ENCODE data around the gene MTX1. TPM values are rescaled to one million over a fixed set of nuclear protein-coding genes. Genes with fewer than 3 reads are reported as not detected.

Gene MTX1
- total and polyA plus RNA-seq, 2 donors (not counting 1 experiment from before 2014, with no cell fraction given), result 42.2 to 46.6 TPM

GRCh38 chr1:155241069-155241679 is 32.7 kb downstream of the MTX1 start:
- Histone ChIP-seq H3K79me2 (ENCODE audit: control insufficient read depth, insufficient read depth, low read length) (peaks cover 6% of the 10 kb centered on the region), H4K20me1 (ENCODE audit: control insufficient read depth, extremely low read depth, insufficient read depth, low read length) (no peaks in the 10 kb centered on the region), H3K9ac (ENCODE audit: insufficient read depth, low read length) (peak overlapping the region; percentile 32), H3K36me3 (ENCODE audit: control insufficient read depth, insufficient read depth, low read length) (peaks cover 2% of the 10 kb centered on the region), H3K27me3 (ENCODE audit: control insufficient read depth, insufficient read depth, low read length) (no peaks in the 10 kb centered on the region), H3K27ac (ENCODE audit: insufficient read depth, low read length) (peak overlapping the region; percentile 39), H3K4me3 (replicated peaks in 1 of 4; ENCODE audit: control extremely low read depth in 1 of 4, insufficient read depth in 1 of 4, low read depth in 3 of 4, low read length in 4 of 4) (peak overlapping the region; percentile 32 to 73 (median 52)), H3K4me1 (ENCODE audit: control insufficient read depth, extremely low read depth, insufficient read depth, low read length) (peaks cover 16% of the 10 kb centered on the region), H3K9me3 (ENCODE audit: control insufficient read depth, insufficient read depth, low read depth, low read length) (no peaks in the 10 kb centered on the region), H2AFZ (ENCODE audit: low read length) (no peak overlapping the region), H3K4me2 (ENCODE audit: extremely low read depth, insufficient read depth, low read length) (peak overlapping the region; percentile 15)
- peak; percentile 74 to 87 for DNase-seq (ENCODE audit: low read depth in 2 of 2)
- TF ChIP-seq EZH2 (IDR thresholded peaks at IDR 0.05; ENCODE audit: low read length, missing control alignments) (no peak), CTCF (conservative IDR thresholded peaks at IDR 0.05 in 1 of 2, IDR thresholded peaks at IDR 0.05 in 1 of 2; ENCODE audit: low read depth in 1 of 2, low read length in 2 of 2) (no peak)

GRCh38 chr1:155241841-155242264 is 33.4 kb downstream of the MTX1 start:
- H3K4me3 ChIP-seq (replicated peaks in 1 of 4; ENCODE audit: control extremely low read depth in 1 of 4, insufficient read depth in 1 of 4, low read depth in 3 of 4, low read length in 4 of 4), result no peak overlapping the region
- no peaks in the 10 kb centered on the region for H3K27me3 ChIP-seq (ENCODE audit: control insufficient read depth, insufficient read depth, low read length)
- H3K79me2 ChIP-seq (ENCODE audit: control insufficient read depth, insufficient read depth, low read length), result peaks cover 6% of the 10 kb centered on the region
- no peak overlapping the region for H2AFZ ChIP-seq (ENCODE audit: low read length)
- TF ChIP-seq EZH2 (IDR thresholded peaks at IDR 0.05; ENCODE audit: low read length, missing control alignments) (no peak), CTCF (conservative IDR thresholded peaks at IDR 0.05 in 1 of 2, IDR thresholded peaks at IDR 0.05 in 1 of 2; ENCODE audit: low read depth in 1 of 2, low read length in 2 of 2) (no peak)
- H3K9me3 ChIP-seq (ENCODE audit: control insufficient read depth, insufficient read depth, low read depth, low read length), result no peaks in the 10 kb centered on the region
- H3K4me1 ChIP-seq (ENCODE audit: control insufficient read depth, extremely low read depth, insufficient read depth, low read length), result peaks cover 16% of the 10 kb centered on the region
- peaks cover 2% of the 10 kb centered on the region for H3K36me3 ChIP-seq (ENCODE audit: control insufficient read depth, insufficient read depth, low read length)
- H3K9ac ChIP-seq (ENCODE audit: insufficient read depth, low read length), result no peak overlapping the region
- no peak overlapping the region for H3K4me2 ChIP-seq (ENCODE audit: extremely low read depth, insufficient read depth, low read length)
- DNase-seq (ENCODE audit: low read depth in 2 of 2), result no peak
- H3K27ac ChIP-seq (ENCODE audit: insufficient read depth, low read length), result no peak overlapping the region
- no peaks in the 10 kb centered on the region for H4K20me1 ChIP-seq (ENCODE audit: control insufficient read depth, extremely low read depth, insufficient read depth, low read length)

GRCh38 chr1:155242805-155243358 is 34.4 kb downstream of the MTX1 start:
- Histone ChIP-seq H3K4me2 (ENCODE audit: extremely low read depth, insufficient read depth, low read length) (peak overlapping the region; percentile 84), H3K27me3 (ENCODE audit: control insufficient read depth, insufficient read depth, low read length) (no peaks in the 10 kb centered on the region), H3K36me3 (ENCODE audit: control insufficient read depth, insufficient read depth, low read length) (peaks cover 7% of the 10 kb centered on the region), H3K27ac (ENCODE audit: insufficient read depth, low read length) (no peak overlapping the region), H3K4me1 (ENCODE audit: control insufficient read depth, extremely low read depth, insufficient read depth, low read length) (peaks cover 16% of the 10 kb centered on the region), H3K79me2 (ENCODE audit: control insufficient read depth, insufficient read depth, low read length) (peaks cover 6% of the 10 kb centered on the region), H3K9ac (ENCODE audit: insufficient read depth, low read length) (no peak overlapping the region), H4K20me1 (ENCODE audit: control insufficient read depth, extremely low read depth, insufficient read depth, low read length) (no peaks in the 10 kb centered on the region), H3K4me3 (replicated peaks in 1 of 4; ENCODE audit: control extremely low read depth in 1 of 4, insufficient read depth in 1 of 4, low read depth in 3 of 4, low read length in 4 of 4) (peak overlapping the region; percentile 65 to 72 (median 68)), H3K9me3 (ENCODE audit: control insufficient read depth, insufficient read depth, low read depth, low read length) (no peaks in the 10 kb centered on the region), H2AFZ (ENCODE audit: low read length) (no peak overlapping the region)
- no peak for TF ChIP-seq CTCF (conservative IDR thresholded peaks at IDR 0.05 in 1 of 2, IDR thresholded peaks at IDR 0.05 in 1 of 2; ENCODE audit: low read depth in 1 of 2, low read length in 2 of 2)
- TF ChIP-seq EZH2 (IDR thresholded peaks at IDR 0.05; ENCODE audit: low read length, missing control alignments), result no peak
- no peak for DNase-seq (ENCODE audit: low read depth in 2 of 2)
